OCI-LY1 (cell line): ENCODE data around the gene PIN4.

ENCODE experiments used
- CTCF ChIP-seq: fragments of 200-600 bp; sonication (generic), shearing (Covaris generic); IDR thresholded peaks from 2 replicates; pipeline ENCODE4 v1.5.1; 2017; ENCODE audit warnings: mild to moderate bottlenecking, antibody characterized with exemption, low read length, moderate library complexity, mixed read lengths
- EZH2 ChIP-seq: fragments of 200-600 bp; sonication (generic), shearing (Covaris generic); IDR thresholded peaks from 2 replicates; pipeline ENCODE4 v1.8.0; 2017; ENCODE audit warnings: borderline replicate concordance, mixed run types, mild to moderate bottlenecking, antibody characterized with exemption, low read length, moderate library complexity, mixed read lengths

DNA sequence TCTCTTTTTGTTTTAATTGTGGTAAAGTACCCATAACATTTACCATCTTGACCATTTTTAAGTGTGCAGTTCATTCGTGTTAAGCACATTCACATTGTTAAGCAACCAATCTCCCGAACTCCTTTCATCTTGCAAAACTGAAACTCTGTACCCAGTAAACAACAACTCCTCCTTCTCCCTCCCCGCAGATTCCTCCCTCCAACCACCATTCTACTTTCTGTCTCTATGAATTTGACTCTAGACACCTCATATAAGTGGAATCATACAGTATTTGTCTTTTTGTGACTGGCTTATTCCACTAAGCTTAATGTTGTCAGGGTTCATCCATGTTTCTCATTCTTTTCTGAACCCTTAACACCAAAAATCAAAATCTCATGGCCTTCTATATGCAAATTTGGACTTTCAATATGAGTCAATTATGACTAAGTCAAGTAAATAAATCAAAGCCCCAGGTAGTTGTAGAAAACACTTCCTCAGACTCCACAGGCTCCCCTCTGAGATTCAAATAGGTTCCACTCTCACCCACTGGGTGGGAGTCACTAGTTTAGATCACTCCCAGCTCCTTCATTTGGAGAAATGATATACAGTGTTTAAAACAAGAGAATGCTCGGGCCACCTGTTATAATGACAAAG, 40.1 kb upstream of the PIN4 start:
- TF ChIP-seq CTCF (no peak), EZH2 (no peak)
